ENCODE results near the gene SKOR1. TPM values are rescaled to one million over a fixed set of nuclear protein-coding genes. Genes with fewer than 3 reads are reported as not detected.

The SKOR1 gene
- total and polyA plus RNA-seq, 2 of the 13 experiments (the other 11 are each of a cell fraction or from before 2014, with no cell fraction given): 0.09 to 0.11 TPM

DNA sequence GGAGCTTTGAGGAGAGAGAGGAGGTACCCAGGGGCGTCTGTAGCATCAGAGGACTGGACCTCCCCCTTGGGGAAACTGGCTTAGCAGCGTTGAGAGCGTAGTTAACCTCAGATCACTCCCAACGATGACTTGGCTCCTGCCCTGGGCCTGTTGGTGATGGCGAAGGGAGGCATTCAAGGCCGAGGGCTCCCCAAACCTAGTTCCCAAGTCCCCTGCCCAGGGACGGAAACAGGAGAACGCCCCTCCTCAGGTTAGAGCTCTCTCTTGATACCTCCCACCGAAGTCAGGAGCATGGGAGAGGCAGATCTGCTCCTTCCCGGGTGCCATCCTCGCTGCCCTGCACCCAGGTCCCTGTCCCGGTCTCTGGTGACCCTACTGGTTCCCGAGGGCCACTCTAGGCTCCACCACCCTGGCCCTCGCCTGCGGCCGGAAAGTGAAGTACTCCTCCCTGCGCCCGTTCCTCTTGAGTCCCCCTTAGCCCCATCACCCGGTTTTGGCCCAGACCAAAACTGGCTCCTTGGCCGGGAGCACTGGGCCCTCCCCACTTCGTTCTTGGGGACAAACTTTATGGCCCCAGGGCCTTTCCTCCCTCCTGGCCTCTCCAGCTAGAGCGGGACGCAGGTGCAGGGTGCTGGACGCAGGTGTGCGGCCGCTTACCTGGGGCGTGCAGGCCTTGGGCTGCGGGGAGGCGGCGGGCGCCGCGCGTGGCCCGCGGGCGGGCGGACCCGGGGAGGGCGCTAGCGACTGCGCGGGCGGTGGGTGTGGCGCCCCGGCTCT, 2.6 kb upstream of the SKOR1 start:
- H3K36me3 ChIP-seq (replicated peaks in 1 of 2; ENCODE audit: control insufficient read depth in 1 of 2, insufficient read depth in 2 of 2, low read length in 2 of 2): no peaks in the 10 kb centered on the region
- ATAC-seq (no peak), DNase-seq (ENCODE audit: low spot score) (no peak), FAIRE-seq (no peak)
- no peak overlapping the region for H3K4me3 ChIP-seq (replicated peaks in 1 of 3; ENCODE audit: insufficient read depth in 1 of 3, low read depth in 2 of 3, low read length in 3 of 3)
- no TSS peak for BruUV-seq (replicated peaks)
- CTCF ChIA-PET (ENCODE audit: low intra/inter-chr PET ratio, low total read pairs): no interaction called here
- no peak overlapping the region for H3K27ac ChIP-seq (ENCODE audit: extremely low read length, insufficient read depth, low read length)
- no peaks in the 10 kb centered on the region for H3K79me2 ChIP-seq (ENCODE audit: insufficient read depth, low read length)
- no peaks in the 10 kb centered on the region for H3K9me3 ChIP-seq (ENCODE audit: low read length)
- peaks cover 8% of the 10 kb centered on the region; the same call in 1 of the 2 replicates for H4K20me1 ChIP-seq (ENCODE audit: insufficient read depth, low read length)
- TF ChIP-seq ZNF235 (CRISPR knock-in tag; IDR thresholded peaks at IDR 0.05; ENCODE audit: borderline replicate concordance): no peak
- TF ChIP-seq ZNF616 (CRISPR knock-in tag; IDR thresholded peaks at IDR 0.05; ENCODE audit: low read depth): no peak
- TF ChIP-seq, protein P1, sequence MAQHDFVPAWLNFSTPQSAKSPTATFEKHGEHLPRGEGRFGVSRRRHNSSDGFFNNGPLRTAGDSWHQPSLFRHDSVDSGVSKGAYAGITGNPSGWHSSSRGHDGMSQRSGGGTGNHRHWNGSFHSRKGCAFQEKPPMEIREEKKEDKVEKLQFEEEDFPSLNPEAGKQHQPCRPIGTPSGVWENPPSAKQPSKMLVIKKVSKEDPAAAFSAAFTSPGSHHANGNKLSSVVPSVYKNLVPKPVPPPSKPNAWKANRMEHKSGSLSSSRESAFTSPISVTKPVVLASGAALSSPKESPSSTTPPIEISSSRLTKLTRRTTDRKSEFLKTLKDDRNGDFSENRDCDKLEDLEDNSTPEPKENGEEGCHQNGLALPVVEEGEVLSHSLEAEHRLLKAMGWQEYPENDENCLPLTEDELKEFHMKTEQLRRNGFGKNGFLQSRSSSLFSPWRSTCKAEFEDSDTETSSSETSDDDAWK (CRISPR knock-in tag; IDR thresholded peaks at IDR 0.05): no peak
- no peak for TF ChIP-seq RFX1 (IDR thresholded peaks at IDR 0.05)
- TF ChIP-seq, protein P2, sequence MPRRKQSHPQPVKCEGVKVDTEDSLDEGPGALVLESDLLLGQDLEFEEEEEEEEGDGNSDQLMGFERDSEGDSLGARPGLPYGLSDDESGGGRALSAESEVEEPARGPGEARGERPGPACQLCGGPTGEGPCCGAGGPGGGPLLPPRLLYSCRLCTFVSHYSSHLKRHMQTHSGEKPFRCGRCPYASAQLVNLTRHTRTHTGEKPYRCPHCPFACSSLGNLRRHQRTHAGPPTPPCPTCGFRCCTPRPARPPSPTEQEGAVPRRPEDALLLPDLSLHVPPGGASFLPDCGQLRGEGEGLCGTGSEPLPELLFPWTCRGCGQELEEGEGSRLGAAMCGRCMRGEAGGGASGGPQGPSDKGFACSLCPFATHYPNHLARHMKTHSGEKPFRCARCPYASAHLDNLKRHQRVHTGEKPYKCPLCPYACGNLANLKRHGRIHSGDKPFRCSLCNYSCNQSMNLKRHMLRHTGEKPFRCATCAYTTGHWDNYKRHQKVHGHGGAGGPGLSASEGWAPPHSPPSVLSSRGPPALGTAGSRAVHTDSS (CRISPR knock-in tag; conservative IDR thresholded peaks at IDR 0.05): no peak
- no peak for TF ChIP-seq NFKBIZ (CRISPR knock-in tag; IDR thresholded peaks at IDR 0.05)
- TF ChIP-seq DPF2 (CRISPR knock-in tag; IDR thresholded peaks at IDR 0.05; ENCODE audit: borderline replicate concordance, low read depth): no peak
- TF ChIP-seq ZNF451 (CRISPR knock-in tag; IDR thresholded peaks at IDR 0.05): no peak
- TF ChIP-seq ZFP41 (CRISPR knock-in tag; IDR thresholded peaks at IDR 0.05; ENCODE audit: borderline replicate concordance): no peak
- no peak for TF ChIP-seq TAF15 (IDR thresholded peaks at IDR 0.05; ENCODE audit: low read depth, low read length, poor library complexity, severe bottlenecking)
- in situ Hi-C loops (cut with HindIII; ENCODE audit: extremely low pct_ligation_motif_present, low pct_unique_long_range_greater_than_20kb) (no loop called here), intact Hi-C loops (cut with micrococcal nuclease; ENCODE audit: unreplicated experiment) (no loop called here)
- POLR2A ChIA-PET: no interaction called here
- no peak overlapping the region for H2AFZ ChIP-seq (ENCODE audit: low read length)
- 39% methylated on average over 16 of the region's 46 CpGs for WGBS (ENCODE audit: low lambda C conversion rate)
- no peak overlapping the region for H3K9ac ChIP-seq (ENCODE audit: insufficient read depth, low read depth, low read length)
- H3K4me2 ChIP-seq (ENCODE audit: low read depth, low read length): no peak overlapping the region
- H3K27me3 ChIP-seq (ENCODE audit: control insufficient read depth in 1 of 2, insufficient read depth in 2 of 2, low read length in 2 of 2): peaks cover 15 to 50% of the 10 kb centered on the region in 2 experiments
- no peaks in the 10 kb centered on the region for H3K4me1 ChIP-seq (ENCODE audit: insufficient read depth, low read length)

Measured in HepG2 (cell line).